Measurements from ENCODE around the gene ZSCAN5C. TPM values are rescaled to one million over a fixed set of nuclear protein-coding genes. Genes with fewer than 3 reads are reported as not detected.

The ZSCAN5C gene, protein sequence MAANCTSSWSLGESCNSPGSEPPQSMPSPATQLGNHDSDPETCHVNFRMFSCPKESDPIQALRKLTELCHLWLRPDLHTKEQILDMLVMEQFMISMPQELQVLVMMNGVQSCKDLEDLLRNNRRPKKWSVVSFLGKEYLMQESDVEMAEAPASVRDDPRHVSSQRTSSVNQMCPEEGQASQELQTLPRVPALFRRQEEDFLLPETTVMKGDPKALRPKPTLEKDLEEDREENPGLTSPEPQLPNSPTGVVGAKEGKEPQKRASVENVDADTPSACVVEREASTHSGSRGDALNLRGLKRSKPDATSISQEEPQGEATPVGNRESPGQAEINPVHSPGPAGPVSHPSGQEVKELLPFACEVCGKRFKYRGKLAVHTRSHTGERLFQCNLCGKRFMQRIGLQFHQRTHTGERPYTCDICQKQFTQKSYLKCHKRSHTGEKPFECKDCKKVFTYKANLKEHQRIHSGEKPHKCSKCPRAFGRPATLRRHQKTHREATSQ
- polyA plus RNA-seq = not detected

DNA sequence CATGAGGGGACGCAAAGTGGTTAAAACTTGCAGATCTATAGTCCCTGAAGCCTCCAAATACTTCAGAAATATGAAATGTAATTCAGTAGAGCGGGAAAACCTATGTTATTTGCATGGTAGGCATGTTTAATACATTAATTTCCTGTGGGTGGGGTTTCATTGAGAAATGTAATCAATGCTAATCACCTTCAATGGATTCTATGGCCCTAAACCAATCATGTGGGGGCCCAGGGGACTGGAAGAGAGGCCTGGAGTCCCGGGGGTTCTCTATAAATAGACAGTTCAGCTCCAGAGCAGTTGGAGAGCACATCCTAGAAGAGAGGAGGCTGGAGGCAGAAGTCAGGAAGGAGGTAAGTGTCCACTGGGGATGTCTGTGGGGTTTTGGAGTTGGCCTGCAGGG is at the start of gene ZSCAN5C:
TSS of gene ZSCAN5C (plus strand) at position 301 of the 400 bp plus-strand sequence. CDS start 3,641 bp downstream, outside the sequence.
- Mint-ChIP-seq H3K4me1 (no peaks in the 10 kb centered on the region), H3K27me3 (peaks cover 4% of the 10 kb centered on the region), H3K36me3 (peaks cover 2% of the 10 kb centered on the region), H3K9me3 (no peaks in the 10 kb centered on the region), H3K4me3 (no peak within 1 kb of the TSS), H3K27ac (no peak within 1 kb of the TSS)

DNA sequence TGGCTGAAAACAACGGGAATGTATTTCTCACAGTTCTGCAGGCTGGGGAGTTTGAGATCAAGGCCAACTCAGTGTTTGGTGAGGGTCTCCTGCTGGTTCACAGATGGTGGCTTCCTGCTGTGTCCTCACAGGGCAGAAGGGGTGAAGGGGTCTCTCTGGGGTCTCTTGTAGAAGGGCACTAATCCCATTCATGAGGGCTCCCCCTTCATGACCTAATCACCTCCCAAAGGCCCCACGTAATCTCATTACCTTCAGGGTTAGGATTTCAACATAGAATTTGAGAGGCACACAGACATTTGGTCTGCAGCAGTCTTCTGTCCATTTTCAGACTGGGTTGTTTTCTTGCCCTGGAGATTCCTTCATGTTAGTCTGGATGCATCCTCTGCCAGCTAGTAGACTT is 49.4 kb upstream of the ZSCAN5C start:
- H3K27me3 Mint-ChIP-seq = no peaks in the 10 kb centered on the region
- no peak overlapping the region for H3K27ac Mint-ChIP-seq
- H3K4me1 Mint-ChIP-seq = peaks cover 0 to 3% (median 2%) of the 10 kb centered on the region in 3 donors
- H3K36me3 Mint-ChIP-seq = peaks cover 3% of the 10 kb centered on the region
- H3K9me3 Mint-ChIP-seq = peaks cover 0 to 4% (median 0%) of the 10 kb centered on the region in 3 donors
- no peak overlapping the region for H3K4me3 Mint-ChIP-seq

DNA sequence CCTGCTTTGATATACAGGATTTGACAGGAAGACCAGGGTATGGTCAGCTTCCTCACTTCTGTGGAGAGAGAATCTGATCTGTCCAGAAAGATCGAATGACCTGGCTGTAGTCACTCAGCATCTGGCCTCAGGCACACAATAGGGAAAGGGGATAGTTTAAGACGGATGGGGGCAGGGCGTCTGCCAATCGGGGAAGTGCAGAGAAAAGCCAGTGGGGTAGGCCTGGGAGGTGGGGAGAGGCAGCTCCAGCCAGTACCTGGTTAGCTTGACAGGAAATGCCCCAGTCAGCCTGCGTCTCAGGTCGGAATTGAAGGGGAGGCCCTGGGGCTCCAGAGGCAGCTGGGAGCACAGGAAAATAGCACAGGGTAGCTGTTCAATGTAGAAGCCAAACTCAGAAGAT is 48.6 kb upstream of the ZSCAN5C start:
- Mint-ChIP-seq H3K9me3 (peaks cover 0 to 4% (median 0%) of the 10 kb centered on the region in 3 donors), H3K27me3 (no peaks in the 10 kb centered on the region), H3K27ac (no peak overlapping the region), H3K4me3 (no peak overlapping the region), H3K36me3 (peaks cover 3% of the 10 kb centered on the region), H3K4me1 (peaks cover 0 to 3% (median 2%) of the 10 kb centered on the region in 3 donors)

DNA sequence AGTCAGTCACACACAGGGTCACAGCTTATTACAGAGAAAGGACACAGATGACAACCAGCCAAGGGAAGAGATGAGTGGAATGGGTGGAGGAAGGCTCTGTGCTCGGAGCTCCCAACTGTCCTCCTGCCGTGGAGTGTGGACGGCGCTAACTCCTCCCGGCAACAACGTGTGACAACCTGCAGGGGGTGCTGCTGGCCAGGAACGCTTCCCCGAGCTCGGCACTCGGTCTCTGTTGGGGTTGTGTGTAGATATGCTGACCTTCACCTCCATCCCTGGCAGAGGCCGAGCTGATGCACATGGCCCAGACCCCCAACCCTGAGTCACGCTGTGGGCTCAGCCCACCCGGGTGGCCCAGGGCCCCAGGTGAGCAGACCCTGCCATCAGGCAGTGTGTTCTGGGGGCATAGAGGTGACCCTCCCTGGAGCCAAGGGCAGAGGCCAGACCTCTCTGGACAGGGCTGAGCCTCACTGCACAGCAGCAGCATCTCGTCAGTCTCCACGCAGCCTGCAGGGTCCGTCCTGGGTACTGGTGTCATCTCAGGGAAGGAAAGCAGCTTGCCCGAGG is 46.9 kb upstream of the ZSCAN5C start:
- Mint-ChIP-seq H3K27ac (no peak overlapping the region), H3K4me3 (no peak overlapping the region), H3K36me3 (peaks cover 6% of the 10 kb centered on the region), H3K4me1 (peaks cover 0 to 4% (median 3%) of the 10 kb centered on the region in 3 donors), H3K9me3 (peaks cover 0 to 3% (median 0%) of the 10 kb centered on the region in 3 donors), H3K27me3 (no peaks in the 10 kb centered on the region)

DNA sequence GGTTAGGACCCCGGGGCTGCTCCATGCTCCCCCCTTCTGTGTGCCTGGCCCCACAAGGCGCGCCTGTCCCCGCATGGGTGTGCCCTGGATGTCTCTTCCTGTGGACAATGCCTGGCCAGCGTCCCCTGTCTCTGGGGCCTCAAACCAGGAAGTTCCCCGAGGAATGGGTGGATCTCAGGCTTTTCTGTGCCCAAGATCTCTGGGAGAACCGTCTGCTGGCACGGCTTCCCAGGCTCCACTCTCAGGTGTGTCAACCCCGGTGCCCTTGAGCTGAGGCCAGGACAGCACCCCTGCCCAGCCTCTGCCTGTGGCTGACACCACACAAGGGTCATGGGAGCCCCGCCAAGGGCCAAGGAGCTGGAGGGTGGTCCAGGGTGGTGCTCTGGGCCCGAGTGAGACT is 45.3 kb upstream of the ZSCAN5C start:
- Mint-ChIP-seq H3K27ac (no peak overlapping the region), H3K27me3 (no peaks in the 10 kb centered on the region), H3K9me3 (peaks cover 0 to 3% (median 0%) of the 10 kb centered on the region in 3 donors), H3K36me3 (peaks cover 6% of the 10 kb centered on the region), H3K4me1 (peaks cover 0 to 4% (median 3%) of the 10 kb centered on the region in 3 donors), H3K4me3 (no peak overlapping the region)

DNA sequence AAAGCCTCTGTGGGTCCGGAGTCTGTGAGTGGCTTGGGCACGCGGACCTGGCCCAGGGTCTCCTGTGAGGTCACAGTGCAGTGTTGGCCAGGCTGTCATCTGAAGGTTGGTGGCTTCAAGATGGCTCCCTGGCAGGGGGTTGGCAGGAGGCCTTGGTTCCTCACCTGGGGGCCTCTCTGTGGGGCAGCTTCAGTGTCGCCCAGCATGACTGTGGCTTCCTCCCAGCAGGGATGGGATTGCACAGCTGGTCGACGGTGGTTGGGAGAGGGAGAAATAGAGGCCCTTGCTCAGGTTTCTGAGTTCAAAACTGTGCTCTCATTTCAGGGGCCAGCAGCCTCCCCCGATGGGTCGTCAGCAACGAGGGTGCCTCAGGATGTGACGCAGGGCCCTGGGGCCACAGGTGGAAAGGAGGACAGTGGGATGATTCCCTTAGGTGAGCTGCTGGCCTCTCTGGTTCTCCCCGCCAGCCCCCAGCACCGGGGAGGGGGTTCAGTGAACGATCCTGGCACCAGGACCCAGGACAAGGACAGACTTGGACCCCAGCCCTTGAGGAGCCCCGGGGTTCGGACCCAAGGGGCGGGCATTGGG is 43.8 kb upstream of the ZSCAN5C start:
- H3K4me3 Mint-ChIP-seq = no peak overlapping the region
- H3K27ac Mint-ChIP-seq = peak overlapping the region in 1 of 3 donors; percentile 43

DNA sequence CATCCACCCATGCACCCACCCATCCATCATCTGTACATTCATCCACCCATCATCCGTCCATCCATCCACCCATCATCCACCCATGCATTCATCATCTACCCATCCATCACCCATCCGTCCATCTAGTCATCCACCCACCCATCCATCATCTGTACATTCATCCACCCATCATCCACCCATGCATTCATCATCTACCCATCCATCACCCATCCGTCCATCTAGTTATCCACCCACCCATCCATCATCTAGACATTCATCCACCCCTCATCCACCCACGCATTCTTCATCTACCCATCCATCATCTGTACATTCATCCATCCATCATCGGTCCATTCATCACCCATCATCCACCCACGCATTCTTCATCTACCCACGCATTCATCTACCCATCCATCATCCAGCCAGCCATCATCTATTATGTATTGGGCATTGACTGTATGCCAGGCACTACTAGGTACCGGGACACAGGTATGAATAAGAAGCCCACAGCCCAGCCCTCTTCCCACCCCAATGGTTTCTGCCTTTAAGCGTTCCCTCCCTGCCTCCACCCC is 43.0 kb upstream of the ZSCAN5C start:
- Mint-ChIP-seq H3K4me3 (no peak overlapping the region), H3K27me3 (no peaks in the 10 kb centered on the region), H3K27ac (no peak overlapping the region), H3K9me3 (peaks cover 0 to 3% (median 0%) of the 10 kb centered on the region in 3 donors), H3K36me3 (peaks cover 6% of the 10 kb centered on the region), H3K4me1 (peaks cover 0 to 4% (median 0%) of the 10 kb centered on the region in 3 donors)

More for the DNA sequence above, 43.8 kb upstream of the ZSCAN5C start:
- H3K36me3 Mint-ChIP-seq = peaks cover 6% of the 10 kb centered on the region
- no peaks in the 10 kb centered on the region for H3K27me3 Mint-ChIP-seq
- H3K4me1 Mint-ChIP-seq = peaks cover 0 to 4% (median 0%) of the 10 kb centered on the region in 3 donors
- H3K9me3 Mint-ChIP-seq = peaks cover 0 to 3% (median 0%) of the 10 kb centered on the region in 3 donors

DNA sequence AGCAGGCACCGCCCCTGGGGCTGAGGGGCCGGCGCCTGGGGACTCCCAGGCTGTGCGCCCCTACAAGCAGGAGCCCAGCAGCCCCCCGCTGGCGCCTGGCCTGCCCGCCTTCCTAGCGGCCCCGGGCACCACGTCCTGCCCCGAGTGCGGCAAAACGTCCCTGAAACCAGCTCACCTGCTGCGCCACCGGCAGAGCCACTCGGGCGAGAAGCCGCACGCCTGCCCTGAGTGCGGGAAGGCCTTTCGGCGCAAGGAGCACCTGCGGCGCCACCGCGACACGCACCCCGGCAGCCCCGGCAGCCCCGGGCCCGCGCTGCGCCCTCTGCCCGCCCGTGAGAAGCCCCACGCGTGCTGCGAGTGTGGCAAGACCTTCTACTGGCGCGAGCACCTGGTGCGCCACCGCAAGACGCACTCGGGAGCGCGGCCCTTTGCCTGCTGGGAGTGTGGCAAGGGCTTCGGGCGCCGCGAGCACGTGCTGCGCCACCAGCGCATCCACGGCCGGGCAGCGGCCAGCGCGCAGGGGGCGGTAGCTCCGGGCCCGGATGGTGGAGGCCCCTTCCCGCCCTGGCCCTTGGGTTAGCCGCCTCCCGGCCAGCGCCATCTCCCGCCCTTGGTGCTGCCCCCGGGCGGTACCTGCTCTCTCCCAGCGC is 42.3 kb upstream of the ZSCAN5C start:
- Mint-ChIP-seq H3K4me1 (peaks cover 0 to 4% (median 0%) of the 10 kb centered on the region in 3 donors), H3K4me3 (no peak overlapping the region), H3K9me3 (peaks cover 0 to 3% (median 0%) of the 10 kb centered on the region in 3 donors), H3K36me3 (peaks cover 6% of the 10 kb centered on the region), H3K27me3 (no peaks in the 10 kb centered on the region), H3K27ac (no peak overlapping the region)

DNA sequence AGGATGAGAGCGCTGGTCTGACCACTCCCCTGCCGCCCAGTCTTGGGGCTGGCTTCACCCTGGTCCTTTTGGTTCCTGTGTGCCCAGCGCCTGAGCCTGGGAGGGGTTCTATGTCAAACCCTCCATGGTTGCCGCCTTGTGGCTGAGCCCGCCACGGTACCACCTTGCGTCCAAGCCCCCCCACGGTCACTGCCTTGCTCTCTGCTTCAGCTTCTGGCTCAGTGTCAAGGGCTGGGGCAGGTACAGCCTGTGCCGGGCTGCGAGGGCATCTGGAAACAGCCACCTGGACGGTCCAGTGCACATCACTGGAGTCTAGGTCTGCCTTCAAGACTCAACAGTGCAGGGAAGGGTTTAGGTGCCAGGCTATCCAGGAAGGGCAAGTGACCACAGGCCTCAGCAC is 40.5 kb upstream of the ZSCAN5C start:
- no peaks in the 10 kb centered on the region for H3K27me3 Mint-ChIP-seq
- H3K27ac Mint-ChIP-seq = no peak overlapping the region
- H3K4me3 Mint-ChIP-seq = no peak overlapping the region
- peaks cover 0 to 2% (median 0%) of the 10 kb centered on the region in 3 donors for H3K4me1 Mint-ChIP-seq
- H3K9me3 Mint-ChIP-seq = peaks cover 0 to 3% (median 0%) of the 10 kb centered on the region in 3 donors
- peaks cover 6% of the 10 kb centered on the region for H3K36me3 Mint-ChIP-seq

DNA sequence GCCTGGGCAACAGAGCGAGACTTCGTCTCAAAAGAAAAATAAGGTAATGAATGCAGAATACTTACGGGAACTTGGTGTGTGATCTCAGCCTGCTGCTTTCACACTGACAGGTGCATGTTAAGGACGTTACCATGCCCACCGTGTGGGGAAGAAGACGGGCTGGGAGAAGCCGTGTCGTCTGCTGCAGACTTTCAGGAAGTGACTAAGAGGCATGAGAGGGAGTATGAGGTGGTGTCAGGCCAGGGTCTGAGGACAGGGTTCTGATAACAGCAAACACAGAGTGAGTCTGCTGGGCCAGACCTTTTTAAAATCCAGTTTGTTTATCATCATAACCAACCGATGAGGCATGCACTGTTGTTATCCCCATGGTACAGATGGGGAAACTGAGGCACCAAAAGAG is 39.8 kb upstream of the ZSCAN5C start:
- H3K27me3 Mint-ChIP-seq = no peaks in the 10 kb centered on the region
- peaks cover 6% of the 10 kb centered on the region for H3K36me3 Mint-ChIP-seq
- peaks cover 0 to 2% (median 0%) of the 10 kb centered on the region in 3 donors for H3K4me1 Mint-ChIP-seq
- peaks cover 0 to 3% (median 0%) of the 10 kb centered on the region in 3 donors for H3K9me3 Mint-ChIP-seq
- H3K4me3 Mint-ChIP-seq = no peak overlapping the region
- H3K27ac Mint-ChIP-seq = no peak overlapping the region

DNA sequence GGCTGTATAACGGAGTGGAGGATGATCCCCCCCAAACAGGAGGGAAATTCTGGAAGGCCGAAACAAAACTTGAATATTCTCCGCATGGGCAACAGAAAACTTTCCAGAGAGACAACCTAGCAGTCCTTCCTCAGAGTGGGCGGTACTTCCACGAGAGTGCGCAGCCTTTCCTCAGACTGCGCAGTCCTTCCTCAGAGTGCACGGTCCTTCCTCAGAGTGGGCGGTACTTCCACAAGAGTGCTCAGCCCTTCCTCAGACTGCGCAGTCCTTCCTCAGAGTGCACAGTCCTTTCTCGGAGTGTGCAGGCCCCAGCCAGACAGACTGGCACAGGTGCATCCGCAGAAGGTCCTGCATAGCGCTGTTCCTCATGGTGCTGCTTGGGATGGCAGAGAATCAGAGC is 39.0 kb upstream of the ZSCAN5C start:
- H3K4me3 Mint-ChIP-seq = no peak overlapping the region
- peaks cover 0 to 3% (median 0%) of the 10 kb centered on the region in 3 donors for H3K9me3 Mint-ChIP-seq
- peaks cover 0 to 2% (median 0%) of the 10 kb centered on the region in 3 donors for H3K4me1 Mint-ChIP-seq
- no peaks in the 10 kb centered on the region for H3K27me3 Mint-ChIP-seq
- H3K36me3 Mint-ChIP-seq = peaks cover 4% of the 10 kb centered on the region
- no peak overlapping the region for H3K27ac Mint-ChIP-seq

DNA sequence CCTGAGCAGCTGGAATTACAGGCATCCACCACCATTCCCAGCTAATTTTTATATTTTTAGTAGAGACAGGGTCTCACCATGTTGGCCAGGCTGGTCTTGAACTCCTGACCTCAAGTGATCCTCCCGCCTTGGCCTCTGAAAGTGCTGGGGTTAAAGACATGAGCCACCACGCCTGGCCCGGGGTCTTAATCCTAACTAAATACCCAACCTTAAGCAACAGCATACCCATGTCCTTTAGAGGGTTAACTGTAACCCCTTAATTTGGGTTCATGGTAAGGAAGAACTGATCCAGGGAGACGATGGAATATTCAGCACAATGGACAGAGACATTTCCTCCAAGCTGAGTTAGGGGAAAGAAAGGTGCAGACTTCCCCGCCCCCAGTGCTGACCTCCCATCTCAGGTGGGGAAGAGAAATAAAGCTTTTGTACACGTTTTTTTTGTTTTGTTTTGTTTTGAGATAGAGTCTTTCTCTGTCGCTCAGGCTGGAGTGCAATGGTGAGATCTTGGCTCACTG is 35.0 kb upstream of the ZSCAN5C start:
- H3K4me3 Mint-ChIP-seq = no peak overlapping the region
- H3K4me1 Mint-ChIP-seq = peaks cover 0 to 2% (median 1%) of the 10 kb centered on the region in 3 donors
- no peaks in the 10 kb centered on the region for H3K36me3 Mint-ChIP-seq
- no peaks in the 10 kb centered on the region for H3K9me3 Mint-ChIP-seq
- no peak overlapping the region for H3K27ac Mint-ChIP-seq
- H3K27me3 Mint-ChIP-seq = peaks cover 6% of the 10 kb centered on the region

DNA sequence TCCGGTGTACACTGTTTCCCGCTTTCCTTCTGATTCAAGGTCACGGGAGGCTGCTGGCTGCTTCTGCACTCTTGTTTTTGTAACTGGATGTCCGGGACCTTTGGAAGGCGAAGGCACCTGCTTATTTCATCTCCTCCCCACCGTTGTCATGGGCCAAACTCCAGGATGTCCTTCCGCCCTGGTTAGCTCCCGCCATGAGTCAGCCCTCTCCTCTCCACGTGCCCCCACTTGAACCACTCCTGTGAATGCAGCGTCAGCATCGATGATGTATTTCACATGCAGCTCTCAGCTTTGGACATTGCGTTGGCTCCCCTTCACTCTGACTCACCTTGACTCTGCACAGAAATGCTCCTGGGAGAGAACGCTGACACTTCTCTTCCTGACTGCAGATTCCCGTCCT is 31.8 kb upstream of the ZSCAN5C start:
- Mint-ChIP-seq H3K27ac (no peak overlapping the region), H3K27me3 (peaks cover 9% of the 10 kb centered on the region), H3K4me3 (no peak overlapping the region), H3K4me1 (peaks cover 0 to 3% (median 2%) of the 10 kb centered on the region in 3 donors), H3K9me3 (no peaks in the 10 kb centered on the region), H3K36me3 (no peaks in the 10 kb centered on the region)

DNA sequence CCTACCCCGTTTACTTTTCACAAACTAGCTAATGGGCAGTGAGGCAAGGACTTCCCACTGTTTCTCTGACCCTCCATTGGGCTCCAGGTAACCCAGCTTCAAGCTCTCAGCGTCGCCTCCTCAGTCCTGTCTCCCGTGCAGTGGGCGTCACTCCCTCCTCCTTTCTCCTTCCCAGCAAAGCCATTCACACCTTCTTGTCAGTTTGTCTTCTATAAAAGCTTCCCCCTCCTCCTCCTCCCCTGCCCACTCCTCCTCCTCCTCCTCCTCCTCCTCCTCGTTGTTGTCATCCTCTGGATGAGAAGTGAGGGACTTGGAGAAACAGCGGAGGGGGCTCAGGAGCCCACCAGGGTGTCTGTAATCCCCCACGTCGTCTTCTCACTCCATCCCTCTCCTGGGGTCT is 28.0 kb upstream of the ZSCAN5C start:
- no peak overlapping the region for H3K27ac Mint-ChIP-seq
- H3K27me3 Mint-ChIP-seq = peaks cover 9% of the 10 kb centered on the region
- H3K36me3 Mint-ChIP-seq = no peaks in the 10 kb centered on the region
- no peaks in the 10 kb centered on the region for H3K9me3 Mint-ChIP-seq
- no peak overlapping the region for H3K4me3 Mint-ChIP-seq
- peaks cover 0 to 3% (median 2%) of the 10 kb centered on the region in 3 donors for H3K4me1 Mint-ChIP-seq
